KMS-11 (cell line): ENCODE measurements around the gene PTPN6.

ENCODE experiments used
- H2AFZ ChIP-seq: fragments of 200-600 bp; sonication (generic); 2 replicates; pipeline ENCODE4 v1.6.1; 2016; ENCODE audit warnings: antibody characterized with exemption, mixed run types, low read depth
- H3K27ac ChIP-seq: fragments of 200-600 bp; sonication (generic); 2 replicates; pipeline ENCODE4 v1.6.1; 2016; ENCODE audit warnings: mild to moderate bottlenecking, mixed run types
- H3K27me3 ChIP-seq: fragments of 200-600 bp; sonication (generic); 2 replicates; pipeline ENCODE4 v1.6.1; 2017; ENCODE audit warnings: mild to moderate bottlenecking, low read depth, mixed run types, moderate library complexity; ENCODE audit not compliant: insufficient read depth
- H3K36me3 ChIP-seq: fragments of 200-600 bp; sonication (generic); 2 replicates; pipeline ENCODE4 v1.6.1; 2017; ENCODE audit warnings: mild to moderate bottlenecking, mixed run types; ENCODE audit not compliant: insufficient read depth
- H3K4me1 ChIP-seq: fragments of 200-600 bp; sonication (generic); 2 replicates; pipeline ENCODE4 v1.6.1; 2016; ENCODE audit warnings: mild to moderate bottlenecking, low read depth, mixed run types; ENCODE audit not compliant: poor library complexity, severe bottlenecking
- H3K4me2 ChIP-seq: fragments of 200-600 bp; sonication (generic); 2 replicates; pipeline ENCODE4 v1.7.0; 2016; ENCODE audit warnings: mild to moderate bottlenecking, mixed run types
- H3K4me3 ChIP-seq: fragments of 200-600 bp; sonication (generic); IDR thresholded peaks from 2 replicates; pipeline ENCODE4 v1.6.1; 2017; ENCODE audit warnings: low read depth, low read length, mixed read lengths; ENCODE audit not compliant: insufficient read depth
- H3K79me2 ChIP-seq: fragments of 200-600 bp; sonication (generic); 2 replicates; pipeline ENCODE4 v1.6.1; 2016; ENCODE audit warnings: low read depth, mixed run types; ENCODE audit not compliant: insufficient read depth
- H3K9ac ChIP-seq: fragments of 200-600 bp; sonication (generic); 2 replicates; pipeline ENCODE4 v1.6.1; 2016; ENCODE audit warnings: mild to moderate bottlenecking, mixed run types
- H4K20me1 ChIP-seq: fragments of 200-600 bp; sonication (generic); 2 replicates; pipeline ENCODE4 v1.6.1; 2016; ENCODE audit warnings: mild to moderate bottlenecking, mixed run types; ENCODE audit not compliant: insufficient read depth
- CTCF ChIP-seq: fragments of 200-600 bp; sonication (generic); conservative IDR thresholded peaks from 2 replicates; pipeline ENCODE4 v1.6.1; 2017; ENCODE audit warnings: low read depth, mild to moderate bottlenecking, antibody characterized with exemption, low read length, moderate library complexity, mixed read lengths

Gene PTPN6

DNA sequence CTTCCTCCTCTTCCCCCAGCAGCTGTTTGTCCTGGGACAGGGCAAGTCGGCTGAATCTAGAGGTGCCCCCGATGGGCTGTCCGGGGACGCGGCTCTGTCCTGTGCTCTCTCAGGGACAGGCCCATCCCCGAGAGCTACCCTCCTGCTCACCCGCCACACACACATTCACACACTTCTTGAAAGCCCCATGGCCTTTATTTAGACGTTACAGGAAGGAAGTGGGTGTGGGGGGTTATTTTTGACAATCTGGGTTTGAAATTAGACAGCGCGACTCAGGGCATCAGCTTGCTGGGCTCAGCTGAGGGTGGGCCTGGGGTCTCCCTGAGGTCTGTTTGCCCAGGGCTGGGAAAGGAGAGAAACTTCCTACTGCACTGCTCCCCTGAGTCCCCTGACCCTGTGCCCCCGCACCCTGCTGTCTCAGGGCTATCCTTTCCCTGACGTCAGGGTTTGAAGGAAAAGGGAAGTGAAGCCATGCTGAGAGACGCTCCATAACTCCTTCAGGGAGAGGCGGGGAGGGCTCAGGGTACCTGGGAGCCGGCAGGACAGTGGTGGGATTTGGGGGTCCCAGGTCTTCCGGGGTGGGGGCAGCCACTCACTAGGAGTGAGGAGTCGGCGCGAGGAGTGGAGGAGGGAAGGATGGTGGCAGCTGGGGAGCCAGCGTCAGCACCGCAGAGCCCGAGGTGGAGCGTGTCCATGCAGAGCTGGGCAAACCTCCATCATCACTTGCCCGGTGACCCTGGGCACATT, 8.1 kb downstream of the PTPN6 start:
- H2AFZ ChIP-seq, result no peak overlapping the region
- peaks cover 5% of the 10 kb centered on the region for H3K4me1 ChIP-seq
- H3K27me3 ChIP-seq, result no peaks in the 10 kb centered on the region
- no peaks in the 10 kb centered on the region for H3K36me3 ChIP-seq
- no peak for TF ChIP-seq CTCF
- H3K4me2 ChIP-seq, result no peak overlapping the region
- no peak overlapping the region for H3K4me3 ChIP-seq
- H3K9ac ChIP-seq, result no peak overlapping the region
- no peaks in the 10 kb centered on the region for H3K79me2 ChIP-seq
- no peaks in the 10 kb centered on the region for H4K20me1 ChIP-seq
- no peak overlapping the region for H3K27ac ChIP-seq

GRCh38 chr12:6959805-6960592, 8.8 kb downstream of the PTPN6 start:
- H3K9ac ChIP-seq, result no peak overlapping the region
- H3K4me1 ChIP-seq, result no peaks in the 10 kb centered on the region
- H3K4me2 ChIP-seq, result no peak overlapping the region
- H3K27me3 ChIP-seq, result no peaks in the 10 kb centered on the region
- no peak overlapping the region for H3K27ac ChIP-seq
- no peak overlapping the region for H3K4me3 ChIP-seq
- no peaks in the 10 kb centered on the region for H3K79me2 ChIP-seq
- TF ChIP-seq CTCF, result no peak
- H2AFZ ChIP-seq, result no peak overlapping the region
- no peaks in the 10 kb centered on the region for H4K20me1 ChIP-seq
- no peaks in the 10 kb centered on the region for H3K36me3 ChIP-seq

- Histone ChIP-seq H3K4me3 (no peak overlapping the region), H3K27ac (no peak overlapping the region; the same call in 1 of the 2 replicates), H4K20me1 (no peaks in the 10 kb centered on the region), H3K27me3 (no peaks in the 10 kb centered on the region), H3K79me2 (no peaks in the 10 kb centered on the region), H2AFZ (no peak overlapping the region), H3K9ac (no peak overlapping the region; the same call in 1 of the 2 replicates), H3K36me3 (no peaks in the 10 kb centered on the region), H3K4me2 (no peak overlapping the region), H3K4me1 (peaks cover 3% of the 10 kb centered on the region)
- TF ChIP-seq CTCF, result no peak
These were observed 9.6 kb downstream of the PTPN6 start for GRCh38 chr12:6960593-6961277.

DNA sequence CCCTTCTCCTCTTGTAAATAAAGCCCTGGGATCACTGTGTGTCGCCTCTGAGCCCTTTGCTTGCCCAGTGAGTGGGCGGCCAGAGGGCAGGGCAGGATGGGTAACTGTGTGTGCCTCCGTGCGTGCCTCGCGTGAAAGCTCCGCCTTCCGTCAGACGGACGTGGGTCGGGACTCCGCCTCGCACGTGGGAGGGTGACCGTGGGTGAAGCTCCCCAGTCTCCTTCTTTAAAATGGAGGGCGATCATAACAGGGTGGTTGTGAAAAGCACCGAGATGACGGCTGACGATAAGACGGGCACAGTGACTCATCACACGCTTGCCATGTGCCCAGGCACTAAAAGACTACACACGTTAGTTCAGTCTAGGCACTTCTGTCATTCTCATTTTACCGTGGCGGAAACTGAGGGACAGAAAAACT, 10.1 kb downstream of the PTPN6 start:
- Histone ChIP-seq H3K4me1 (peaks cover 3% of the 10 kb centered on the region), H3K27me3 (no peaks in the 10 kb centered on the region), H3K27ac (peak overlapping the region; percentile 50; the same call in 1 of the 2 replicates), H4K20me1 (no peaks in the 10 kb centered on the region), H3K4me3 (no peak overlapping the region), H2AFZ (peak overlapping the region; percentile 14; the same call in 1 of the 2 replicates), H3K9ac (peak overlapping the region; percentile 42; the same call in 1 of the 2 replicates), H3K36me3 (no peaks in the 10 kb centered on the region; the same call in 1 of the 2 replicates), H3K79me2 (no peaks in the 10 kb centered on the region), H3K4me2 (no peak overlapping the region)
- TF ChIP-seq CTCF, result no peak
